Astrocyte (in vitro differentiated cells and primary cell): ENCODE data around the gene TNFAIP8L3.

ENCODE experiments used
- EZH2 ChIP-seq: IDR thresholded peaks from 2 replicates; pipeline ENCODE4 v1.6.1; 2012; ENCODE audit warnings: mild to moderate bottlenecking, low read length, inconsistent platforms; ENCODE audit not compliant: insufficient read depth
- TF ChIP-seq, protein P1 (sequence below): IDR thresholded peaks from 2 replicates; pipeline ENCODE4 v1.5.1; 2011; ENCODE audit warnings: low read depth, mild to moderate bottlenecking, inconsistent platforms, low read length, moderate library complexity; ENCODE audit not compliant: insufficient read depth

DNA sequence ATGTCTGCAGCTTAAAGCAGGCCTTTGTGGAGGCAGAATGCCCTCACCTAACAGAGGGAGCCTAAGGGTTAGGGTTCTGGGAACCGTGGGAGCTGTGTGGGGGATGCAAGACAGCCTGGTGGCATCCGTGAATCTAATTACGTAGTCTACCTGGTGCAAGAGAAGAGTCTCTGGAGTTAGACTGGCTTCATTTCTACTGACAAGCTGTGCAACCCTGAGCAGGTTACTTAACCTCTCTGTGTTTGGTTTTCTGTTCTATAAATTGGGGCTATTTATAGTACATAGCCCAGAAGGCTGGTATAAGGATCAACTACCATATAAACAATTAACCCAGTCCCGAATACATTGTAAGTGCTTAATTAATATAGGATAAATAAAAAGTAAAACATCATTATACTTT is 8.3 kb downstream of the TNFAIP8L3 start:
- TF ChIP-seq, protein P1, sequence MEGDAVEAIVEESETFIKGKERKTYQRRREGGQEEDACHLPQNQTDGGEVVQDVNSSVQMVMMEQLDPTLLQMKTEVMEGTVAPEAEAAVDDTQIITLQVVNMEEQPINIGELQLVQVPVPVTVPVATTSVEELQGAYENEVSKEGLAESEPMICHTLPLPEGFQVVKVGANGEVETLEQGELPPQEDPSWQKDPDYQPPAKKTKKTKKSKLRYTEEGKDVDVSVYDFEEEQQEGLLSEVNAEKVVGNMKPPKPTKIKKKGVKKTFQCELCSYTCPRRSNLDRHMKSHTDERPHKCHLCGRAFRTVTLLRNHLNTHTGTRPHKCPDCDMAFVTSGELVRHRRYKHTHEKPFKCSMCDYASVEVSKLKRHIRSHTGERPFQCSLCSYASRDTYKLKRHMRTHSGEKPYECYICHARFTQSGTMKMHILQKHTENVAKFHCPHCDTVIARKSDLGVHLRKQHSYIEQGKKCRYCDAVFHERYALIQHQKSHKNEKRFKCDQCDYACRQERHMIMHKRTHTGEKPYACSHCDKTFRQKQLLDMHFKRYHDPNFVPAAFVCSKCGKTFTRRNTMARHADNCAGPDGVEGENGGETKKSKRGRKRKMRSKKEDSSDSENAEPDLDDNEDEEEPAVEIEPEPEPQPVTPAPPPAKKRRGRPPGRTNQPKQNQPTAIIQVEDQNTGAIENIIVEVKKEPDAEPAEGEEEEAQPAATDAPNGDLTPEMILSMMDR: no peak
- TF ChIP-seq EZH2: no peak
